Activated naive CD4-positive, alpha-beta T cell treated with anti-CD3 and anti-CD28 coated beads, Interleukin-2, amount 50 U/mL, for 72 hours (primary cell): ENCODE data around the gene C1QTNF8. TPM values are rescaled to one million over a fixed set of nuclear protein-coding genes. Genes with fewer than 3 reads are reported as not detected.
"Not testable (repeated sequence)": the region's sequence is repeated elsewhere in the genome, so short reads cannot be mapped to it uniquely, and the experiment has no call there.

Experiments
- ATAC-seq, 2 donors: fragments of 150-1000 bp; cut with Tn5 transposase; 2 replicates each; pipeline ENCODE4 v1.10.0; 2021; ENCODE audit warnings: mild to moderate bottlenecking in 2 of 2, moderate library complexity in 2 of 2
- DNase-seq, 2 donors: peaks; one replicate each; pipeline ENCODE4 v3.0.0; 2021 to 2022; ENCODE audit warnings: low spot score in 2 of 2
- H3K27ac Mint-ChIP-seq, 2 donors: one replicate each; pipeline ENCODE4 v1.8.0; 2022; ENCODE audit warnings: mild to moderate bottlenecking in 2 of 2, mixed read lengths in 2 of 2
- H3K36me3 Mint-ChIP-seq, 2 donors: one replicate each; pipeline ENCODE4 v1.8.0; 2022; ENCODE audit warnings: mixed read lengths in 2 of 2
- H3K9me3 Mint-ChIP-seq, 2 donors: one replicate each; pipeline ENCODE4 v1.8.0; 2022; ENCODE audit warnings: mixed read lengths in 2 of 2
- total RNA-seq, 2 donors: library from RNA; stranded (reverse); gene quantifications; one replicate each; pipeline ENCODE4 v1.2.3, GENCODE V29; 2022

C1QTNF8 gene
- total RNA-seq, 2 donors from 2014 or later, result not detected

- no peak for DNase-seq
- no peak for ATAC-seq
- peaks cover 6% of the 10 kb centered on the region in 2 donors for H3K36me3 Mint-ChIP-seq
Measured at GRCh38 chr16:1090620-1091587, 5.1 kb downstream of the C1QTNF8 start.

GRCh38 chr16:1089822-1090619 lies 6.0 kb downstream of the C1QTNF8 start:
- no peak overlapping the region for H3K27ac Mint-ChIP-seq
- peaks cover 15% of the 10 kb centered on the region in 2 donors for H3K36me3 Mint-ChIP-seq
- peaks cover 8 to 12% of the 10 kb centered on the region in 2 donors for H3K9me3 Mint-ChIP-seq
- ATAC-seq (no peak), DNase-seq (no peak)

More at GRCh38 chr16:1090620-1091587, 5.1 kb downstream of the C1QTNF8 start:
- Mint-ChIP-seq H3K27ac (no peak overlapping the region), H3K9me3 (peaks cover 0 to 4% of the 10 kb centered on the region in 2 donors)

GRCh38 chr16:1089439-1089821 lies 6.6 kb downstream of the C1QTNF8 start:
- Mint-ChIP-seq H3K9me3 (peaks cover 10 to 13% of the 10 kb centered on the region in 2 donors), H3K27ac (no peak overlapping the region), H3K36me3 (peaks cover 15 to 17% of the 10 kb centered on the region in 2 donors)
- no peak for ATAC-seq
- no peak for DNase-seq

GRCh38 chr16:1088295-1089170 lies 7.5 kb downstream of the C1QTNF8 start:
- DNase-seq, result no peak
- Mint-ChIP-seq H3K27ac (no peak overlapping the region), H3K9me3 (peaks cover 13 to 15% of the 10 kb centered on the region in 2 donors), H3K36me3 (peaks cover 15 to 17% of the 10 kb centered on the region in 2 donors)
- ATAC-seq, result no peak

- not testable (repeated sequence) for DNase-seq, ATAC-seq, H3K27ac Mint-ChIP-seq
- Mint-ChIP-seq H3K9me3 (peaks cover 9 to 15% of the 10 kb centered on the region in 2 donors), H3K36me3 (peaks cover 9 to 10% of the 10 kb centered on the region in 2 donors)
Measured at GRCh38 chr16:1086443-1086842, 9.6 kb downstream of the C1QTNF8 start.

- Mint-ChIP-seq H3K36me3 (peaks cover 9 to 10% of the 10 kb centered on the region in 2 donors), H3K27ac (no peak overlapping the region), H3K9me3 (peaks cover 9 to 15% of the 10 kb centered on the region in 2 donors)
- DNase-seq (no peak), ATAC-seq (no peak)
Measured at GRCh38 chr16:1084971-1085370, 11.1 kb downstream of the C1QTNF8 start.

- peaks cover 9 to 15% of the 10 kb centered on the region in 2 donors for H3K9me3 Mint-ChIP-seq
- peaks cover 9 to 10% of the 10 kb centered on the region in 2 donors for H3K36me3 Mint-ChIP-seq
- ATAC-seq, result no peak
- no peak for DNase-seq
- no peak overlapping the region for H3K27ac Mint-ChIP-seq
Measured at GRCh38 chr16:1082952-1083675, 12.9 kb downstream of the C1QTNF8 start.

GRCh38 chr16:1082266-1082951 lies 13.6 kb downstream of the C1QTNF8 start:
- H3K27ac Mint-ChIP-seq, result no peak overlapping the region
- peaks cover 9 to 10% of the 10 kb centered on the region in 2 donors for H3K36me3 Mint-ChIP-seq
- ATAC-seq, result no peak
- DNase-seq, result no peak
- peaks cover 9 to 15% of the 10 kb centered on the region in 2 donors for H3K9me3 Mint-ChIP-seq

GRCh38 chr16:1081734-1082265 lies 14.2 kb downstream of the C1QTNF8 start:
- ATAC-seq, result no peak
- peaks cover 9 to 10% of the 10 kb centered on the region in 2 donors for H3K36me3 Mint-ChIP-seq
- H3K27ac Mint-ChIP-seq, result no peak overlapping the region
- no peak for DNase-seq
- peaks cover 9 to 15% of the 10 kb centered on the region in 2 donors for H3K9me3 Mint-ChIP-seq

- Mint-ChIP-seq H3K36me3 (peaks cover 9 to 10% of the 10 kb centered on the region in 2 donors), H3K9me3 (peaks cover 9 to 15% of the 10 kb centered on the region in 2 donors), H3K27ac (no peak overlapping the region)
- ATAC-seq, result no peak
- DNase-seq, result no peak
Measured at GRCh38 chr16:1080801-1081733, 15.0 kb downstream of the C1QTNF8 start.

GRCh38 chr16:1079786-1080525 lies 16.1 kb downstream of the C1QTNF8 start:
- Mint-ChIP-seq H3K9me3 (peaks cover under 1 to 6% of the 10 kb centered on the region in 2 donors), H3K27ac (no peak overlapping the region), H3K36me3 (peaks cover 0 to under 1% of the 10 kb centered on the region in 2 donors)
- ATAC-seq, result no peak
- no peak for DNase-seq

- H3K36me3 Mint-ChIP-seq, result no peaks in the 10 kb centered on the region
- peaks cover 0 to 5% of the 10 kb centered on the region in 2 donors for H3K9me3 Mint-ChIP-seq
- no peak overlapping the region for H3K27ac Mint-ChIP-seq
- ATAC-seq, result no peak
- DNase-seq, result no peak
Measured at GRCh38 chr16:1079341-1079740, 16.7 kb downstream of the C1QTNF8 start.

- Mint-ChIP-seq H3K27ac (no peak overlapping the region), H3K9me3 (no peaks in the 10 kb centered on the region), H3K36me3 (no peaks in the 10 kb centered on the region)
- DNase-seq (no peak), ATAC-seq (no peak)
Measured at GRCh38 chr16:1078579-1079021, 17.4 kb downstream of the C1QTNF8 start.
